Posterior vena cava (tissue), 2 donors: ENCODE results near the gene FNIP2. TPM values are rescaled to one million over a fixed set of nuclear protein-coding genes. Genes with fewer than 3 reads are reported as not detected.

Source experiments
- DNase-seq: peaks from one replicate; pipeline ENCODE4 v3.0.0-alpha.2; 2020; ENCODE audit warnings: low spot score
- intact Hi-C, 2 donors: fragments of 100-400 bp; cut with DNase I; formaldehyde crosslinking; loops; one replicate each; pipeline versions ENCODE4 v1.14.1 to v1.14.2; 2022 to 2023
- total RNA-seq, 2 donors: library from RNA; stranded (reverse); fragmentation: NEBNext Ultra II Directional; extraction: Animal tissue kit (Norgen Biotek cat#: 25700); gene quantifications; one replicate each; pipeline ENCODE4 v1.2.1, GENCODE V29; 2021
- donor health status: DM: yes; HTN: yes; CAD: no.
- donor health status: DM: yes; HTN: yes; CAD: no.

Gene FNIP2
- total RNA-seq, 2 donors from 2014 or later = 37.9 to 93.0 TPM

DNA sequence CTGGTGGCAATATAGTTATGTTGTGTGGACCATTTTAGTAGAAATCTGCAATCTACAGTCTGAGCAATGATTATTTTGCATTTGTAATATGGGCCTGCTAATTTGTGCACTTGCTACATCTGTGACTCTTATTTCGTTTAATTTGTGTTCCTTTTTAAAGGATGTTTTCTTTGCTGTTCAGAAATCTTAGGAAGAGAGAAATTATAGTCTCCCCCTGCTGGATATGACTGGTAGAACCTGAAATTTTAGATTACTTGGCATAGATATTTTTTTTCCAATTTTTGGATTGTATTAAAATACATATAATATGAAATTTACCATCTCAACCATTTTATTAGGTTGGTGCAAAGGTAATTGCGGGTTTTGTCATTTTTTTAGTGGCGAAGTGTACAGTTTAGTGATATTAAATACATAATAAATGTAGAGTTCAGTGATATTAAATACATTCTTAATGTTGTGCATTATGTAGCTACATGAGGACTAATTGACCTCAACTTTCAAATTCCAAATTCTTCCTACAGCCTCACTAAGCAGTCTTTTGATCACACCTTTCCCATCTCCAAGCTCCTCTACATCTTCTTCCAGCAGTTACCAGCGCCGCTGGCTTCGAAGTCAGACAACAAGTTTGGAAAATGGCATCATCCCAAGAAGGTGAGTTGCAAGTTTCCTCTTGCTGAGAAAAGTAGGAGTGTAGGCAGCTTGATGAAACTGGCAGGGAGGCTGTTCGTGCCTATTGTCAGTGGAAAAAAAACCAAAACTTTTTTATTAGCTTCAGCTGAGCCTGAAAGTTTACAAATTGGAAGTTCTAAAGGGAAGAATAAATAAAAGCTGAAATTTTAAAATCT lies 82.2 kb downstream of the FNIP2 start:
- DNase-seq = no peak
- intact Hi-C loops = loop anchor here in 1 of 2 donors (2.0 kb wide), 1 partner anchor 120 kb away; no protein-coding TSS in a partner anchor

- no peak for DNase-seq
- intact Hi-C loops = no loop called here
Measured at GRCh38 chr4:158854236-158854635, 85.4 kb downstream of the FNIP2 start.

- DNase-seq = no peak
- intact Hi-C loops = no loop called here
Measured at GRCh38 chr4:158856852-158857251, 88.0 kb downstream of the FNIP2 start.

GRCh38 chr4:158857951-158858350 lies 89.1 kb downstream of the FNIP2 start:
- no peak for DNase-seq
- intact Hi-C loops = no loop called here

DNA sequence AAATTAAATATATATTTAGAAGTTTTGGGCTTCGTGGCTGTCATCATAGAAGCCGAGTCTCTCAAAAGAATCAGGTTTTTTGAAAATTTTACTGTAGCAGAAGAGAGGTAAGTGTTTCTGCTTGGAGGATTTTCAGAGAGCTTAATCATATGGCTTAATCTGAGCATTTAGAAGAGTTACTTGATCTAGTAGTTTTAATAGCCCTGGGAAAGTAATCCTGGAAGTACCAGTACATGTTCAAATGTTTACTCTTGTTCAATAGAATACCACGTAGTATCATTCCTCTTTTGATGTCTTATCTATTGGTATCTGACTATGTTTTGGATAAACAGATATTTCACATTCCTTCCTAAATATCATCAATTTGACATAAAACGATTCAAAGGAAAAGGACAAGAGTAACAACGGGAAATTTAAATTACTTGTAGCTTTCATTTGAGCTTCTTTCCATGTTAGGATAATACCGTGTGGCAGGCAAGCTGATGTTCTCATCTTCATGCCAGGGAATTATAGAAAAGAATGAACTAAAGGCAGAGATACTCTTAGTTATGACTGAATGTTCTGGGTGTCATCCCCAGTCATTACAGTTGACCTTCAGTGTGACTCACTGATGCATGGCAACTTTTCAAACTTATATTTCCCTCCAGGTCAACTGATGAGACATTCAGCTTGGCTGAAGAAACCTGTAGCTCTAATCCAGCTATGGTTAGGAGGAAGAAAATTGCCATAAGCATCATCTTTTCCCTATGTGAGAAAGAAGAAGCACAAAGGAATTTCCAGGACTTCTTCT lies 89.8 kb downstream of the FNIP2 start:
- no peak for DNase-seq
- intact Hi-C loops = no loop called here

GRCh38 chr4:158859661-158860060 lies 90.8 kb downstream of the FNIP2 start:
- intact Hi-C loops = no loop called here
- no peak for DNase-seq

- intact Hi-C loops = no loop called here
- no peak for DNase-seq
Measured at GRCh38 chr4:158860856-158861255, 92.0 kb downstream of the FNIP2 start.

DNA sequence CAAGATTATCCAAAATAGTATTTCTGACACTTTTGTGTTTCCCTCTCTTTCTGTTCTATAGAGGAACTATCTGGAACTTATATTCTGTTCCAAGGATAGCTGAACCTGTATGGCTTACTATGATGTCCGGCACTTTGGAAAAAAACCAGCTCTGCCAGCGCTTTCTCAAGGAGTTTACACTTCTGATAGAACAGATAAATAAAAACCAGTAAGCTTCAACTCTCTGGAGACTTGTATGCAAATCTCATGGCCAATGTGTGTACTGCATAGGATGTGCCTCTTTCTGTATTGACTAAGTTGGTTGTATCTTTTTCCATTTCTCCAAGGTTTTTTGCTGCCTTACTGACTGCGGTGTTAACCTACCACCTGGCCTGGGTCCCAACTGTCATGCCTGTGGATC lies 92.5 kb downstream of the FNIP2 start:
- no peak for DNase-seq
- intact Hi-C loops = no loop called here

- intact Hi-C loops = no loop called here
- DNase-seq = no peak
Measured at GRCh38 chr4:158861766-158862165, 92.9 kb downstream of the FNIP2 start.

GRCh38 chr4:158863296-158863695 lies 94.5 kb downstream of the FNIP2 start:
- intact Hi-C loops = no loop called here
- DNase-seq = no peak

DNA sequence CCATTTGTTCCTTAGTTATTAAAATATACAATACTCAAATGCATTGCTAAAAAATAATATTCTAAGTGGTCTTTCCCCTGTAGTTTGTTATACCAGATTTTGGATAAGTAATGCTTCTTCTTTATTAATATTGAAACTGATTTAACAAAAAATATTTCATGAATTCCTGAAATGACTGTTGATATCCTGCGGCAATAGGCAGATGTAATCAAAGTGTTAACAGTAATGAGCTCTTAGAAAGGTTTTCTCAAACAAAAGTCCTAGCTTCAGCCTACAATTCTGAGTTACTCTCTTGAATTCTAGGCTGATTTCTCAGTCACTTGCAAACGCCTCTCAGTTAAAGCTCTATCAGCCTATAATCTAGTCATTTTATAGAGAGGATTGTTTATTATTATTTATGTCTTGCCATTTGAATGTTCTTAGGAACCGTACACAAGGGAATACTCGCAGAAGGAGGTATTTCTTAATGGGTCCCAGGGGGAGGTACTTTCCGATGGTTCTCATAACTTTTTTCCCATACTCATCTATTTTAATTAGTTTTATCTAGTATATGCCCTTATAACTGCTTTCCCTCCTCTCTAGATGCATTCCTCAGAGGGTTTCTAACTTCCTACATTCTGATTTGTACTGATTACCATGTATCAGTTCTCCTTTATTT lies 96.8 kb downstream of the FNIP2 start:
- DNase-seq = no peak
- intact Hi-C loops = no loop called here

DNA sequence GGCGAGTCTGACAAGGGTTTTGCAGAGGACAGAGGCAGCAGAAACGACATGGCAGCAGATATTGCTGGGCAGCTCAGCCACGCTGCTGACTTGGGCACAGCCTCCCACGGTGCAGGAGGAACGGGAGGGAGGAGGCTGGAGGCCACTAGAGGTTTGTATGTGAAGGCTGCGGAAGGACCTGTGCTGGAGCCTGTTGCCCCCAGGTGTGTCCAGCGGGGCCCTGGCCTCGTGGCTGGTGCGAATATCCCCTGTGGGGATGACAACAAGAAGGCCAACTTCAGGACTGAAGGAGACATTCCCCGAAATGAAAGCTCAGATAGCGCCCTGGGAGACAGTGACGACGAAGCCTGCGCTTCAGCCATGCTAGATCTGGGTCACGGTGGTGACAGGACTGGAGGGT lies 100.2 kb downstream of the FNIP2 start:
- no peak for DNase-seq
- intact Hi-C loops = no loop called here

- intact Hi-C loops = loop anchor here in 1 of 2 donors (10.0 kb wide), 1 partner anchor 305 kb away; no protein-coding TSS in a partner anchor
- DNase-seq = no peak
Measured at GRCh38 chr4:158869761-158870160, 100.9 kb downstream of the FNIP2 start.

DNA sequence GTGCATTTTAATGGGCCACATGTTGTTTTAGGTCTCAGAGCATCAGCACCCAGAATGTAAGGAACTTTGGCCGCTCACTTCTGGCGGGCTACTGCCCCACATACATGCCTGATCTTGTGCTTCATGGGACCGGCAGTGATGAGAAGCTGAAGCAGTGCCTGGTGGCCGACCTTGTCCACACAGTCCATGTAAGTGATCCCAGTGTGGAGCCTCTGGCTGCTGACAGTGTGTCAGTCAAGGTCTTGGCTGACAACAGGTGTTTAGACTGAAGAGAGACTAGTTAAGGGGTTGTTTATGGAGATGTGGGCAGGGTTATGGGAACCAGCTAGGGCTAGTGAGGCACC lies 101.4 kb downstream of the FNIP2 start:
- intact Hi-C loops = loop anchor here in 1 of 2 donors (10.0 kb wide), 1 partner anchor 305 kb away; no protein-coding TSS in a partner anchor
- no peak for DNase-seq

DNA sequence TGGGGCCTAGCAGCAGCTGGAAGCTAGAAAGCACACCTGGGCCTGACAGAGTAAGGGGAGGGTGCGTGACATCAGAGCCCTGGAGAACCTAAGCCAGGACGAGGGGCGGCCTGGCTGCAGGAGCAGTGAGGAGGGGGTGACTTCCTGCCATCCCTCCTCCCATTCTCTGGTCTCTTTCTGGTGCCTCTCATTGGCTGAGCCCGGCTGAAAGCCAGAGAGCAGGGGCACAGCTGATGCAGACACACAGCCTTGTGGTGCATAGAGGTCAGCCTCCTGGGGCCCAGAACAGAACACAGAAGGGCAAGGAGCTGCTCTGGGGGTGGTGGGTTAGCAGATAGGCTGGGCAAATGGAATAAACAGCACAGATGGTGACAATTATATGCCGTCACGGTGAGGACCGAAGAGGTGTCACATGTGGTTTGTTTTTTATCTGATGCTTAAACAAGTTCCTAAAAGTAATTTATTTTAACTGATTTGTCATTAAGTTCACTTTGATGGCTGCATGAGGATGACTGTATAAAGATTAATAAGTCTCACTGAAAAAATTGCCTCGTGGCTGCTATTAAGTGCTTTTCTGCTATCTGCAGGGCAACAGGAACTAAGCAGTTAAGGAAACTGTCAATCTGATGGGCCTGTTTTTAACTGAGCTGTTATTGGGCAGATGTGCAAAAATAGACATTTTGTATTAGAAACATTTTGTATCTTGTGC lies 102.0 kb downstream of the FNIP2 start:
- intact Hi-C loops = loop anchor here in 1 of 2 donors (10.0 kb wide), 1 partner anchor 304 kb away; no protein-coding TSS in a partner anchor
- no peak for DNase-seq

DNA sequence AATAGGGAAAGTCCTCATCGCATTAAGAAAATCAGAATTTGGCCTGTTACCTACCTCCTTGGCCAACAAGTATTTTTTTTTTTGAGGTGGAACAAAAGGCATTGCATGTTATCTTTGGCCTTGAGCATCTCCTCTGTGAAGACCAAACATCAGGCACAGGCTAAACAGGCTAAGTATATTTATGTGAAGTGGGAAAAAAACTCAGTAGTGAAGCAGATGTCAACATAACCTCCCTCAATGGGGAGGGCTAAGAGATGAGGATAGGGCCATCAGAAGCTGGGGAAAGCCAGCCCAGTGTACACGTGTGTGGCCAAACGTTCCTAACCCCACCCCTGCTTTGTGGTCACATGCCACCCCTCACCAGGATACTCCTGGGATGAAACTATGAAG lies 102.5 kb downstream of the FNIP2 start:
- no peak for DNase-seq
- intact Hi-C loops = loop anchor here in 1 of 2 donors (10.0 kb wide), 1 partner anchor 303 kb away; no protein-coding TSS in a partner anchor

- intact Hi-C loops = loop anchor here in 1 of 2 donors (10.0 kb wide), 1 partner anchor 301 kb away; no protein-coding TSS in a partner anchor
Measured at GRCh38 chr4:158873795-158874401, 105.1 kb downstream of the FNIP2 start.

GRCh38 chr4:158875026-158875425 lies 106.2 kb downstream of the FNIP2 start:
- intact Hi-C loops = loop anchor here in 1 of 2 donors (10.0 kb wide), 1 partner anchor 300 kb away; no protein-coding TSS in a partner anchor
- DNase-seq = no peak

More at GRCh38 chr4:158873795-158874401, 105.1 kb downstream of the FNIP2 start:
- DNase-seq = no peak
